GM12878 (cell line): Measurements from ENCODE around the gene JPH4.

Experiments
- FOS ChIP-seq: IDR thresholded peaks from 3 replicates; pipeline ENCODE4 v1.6.1; 2011; ENCODE audit warnings: borderline replicate concordance; ENCODE audit not compliant: insufficient read length; ENCODE audit errors: extremely low read depth
- FOXM1 ChIP-seq: IDR thresholded peaks from 2 replicates; pipeline ENCODE4 v1.6.1; 2012; ENCODE audit warnings: low read depth, mild to moderate bottlenecking, inconsistent platforms, low read length, moderate library complexity
- GABPA ChIP-seq: IDR thresholded peaks from 2 replicates; pipeline ENCODE4 v1.6.1; 2014; ENCODE audit warnings: antibody characterized with exemption, low read depth, mild to moderate bottlenecking, inconsistent platforms
- KDM1A ChIP-seq: fragments of 200-600 bp; sonication (generic); IDR thresholded peaks from 2 replicates; pipeline ENCODE4 v1.6.1; 2016; ENCODE audit warnings: borderline replicate concordance
- PAX8 ChIP-seq: fragments of 450-650 bp; IDR thresholded peaks from 2 replicates; pipeline ENCODE4 v1.6.1; 2017; ENCODE audit warnings: mild to moderate bottlenecking, moderate library complexity
- POLR2AphosphoS5 ChIP-seq: IDR thresholded peaks from 2 replicates; pipeline ENCODE4 v1.6.1; 2011; ENCODE audit warnings: mild to moderate bottlenecking, low read length, inconsistent platforms
- SMC3 ChIP-seq: IDR thresholded peaks from 2 replicates; pipeline ENCODE4 v1.6.1; 2011; ENCODE audit warnings: low read length, improper control_type of control experiment, borderline replicate concordance
- ZNF274 ChIP-seq: IDR thresholded peaks from one replicate; pipeline ENCODE4 v1.8.0; 2011; ENCODE audit not compliant: insufficient read length, insufficient read depth
- ZNF622 ChIP-seq: fragments of 450-650 bp; IDR thresholded peaks from 2 replicates; pipeline ENCODE4 v1.6.1; 2017; ENCODE audit warnings: mild to moderate bottlenecking, inconsistent platforms
- TF ChIP-seq, protein P1 (sequence below), 3 experiments: IDR thresholded peaks in 2 of 3; conservative IDR thresholded peaks in 1 of 3; 2 replicates each; pipeline ENCODE4 v1.5.1; 2011; ENCODE audit warnings: low read depth in 3 of 3, low read length in 3 of 3, mild to moderate bottlenecking in 3 of 3, control low read depth in 2 of 3, moderate library complexity in 2 of 3, inconsistent platforms in 1 of 3, mixed read lengths in 1 of 3; ENCODE audit not compliant: control insufficient read depth in 2 of 3, insufficient read depth in 1 of 3; ENCODE audit errors: extremely low read depth in 1 of 3
- TF ChIP-seq, protein P2 (sequence below): fragments of 450-650 bp; IDR thresholded peaks from 2 replicates; pipeline ENCODE4 v1.6.1; 2017; ENCODE audit warnings: mild to moderate bottlenecking, moderate library complexity
- TF ChIP-seq, protein P3 (sequence below): IDR thresholded peaks from 2 replicates; pipeline ENCODE4 v1.6.1; 2012; ENCODE audit warnings: low read depth, low read length, improper control_type of control experiment

DNA sequence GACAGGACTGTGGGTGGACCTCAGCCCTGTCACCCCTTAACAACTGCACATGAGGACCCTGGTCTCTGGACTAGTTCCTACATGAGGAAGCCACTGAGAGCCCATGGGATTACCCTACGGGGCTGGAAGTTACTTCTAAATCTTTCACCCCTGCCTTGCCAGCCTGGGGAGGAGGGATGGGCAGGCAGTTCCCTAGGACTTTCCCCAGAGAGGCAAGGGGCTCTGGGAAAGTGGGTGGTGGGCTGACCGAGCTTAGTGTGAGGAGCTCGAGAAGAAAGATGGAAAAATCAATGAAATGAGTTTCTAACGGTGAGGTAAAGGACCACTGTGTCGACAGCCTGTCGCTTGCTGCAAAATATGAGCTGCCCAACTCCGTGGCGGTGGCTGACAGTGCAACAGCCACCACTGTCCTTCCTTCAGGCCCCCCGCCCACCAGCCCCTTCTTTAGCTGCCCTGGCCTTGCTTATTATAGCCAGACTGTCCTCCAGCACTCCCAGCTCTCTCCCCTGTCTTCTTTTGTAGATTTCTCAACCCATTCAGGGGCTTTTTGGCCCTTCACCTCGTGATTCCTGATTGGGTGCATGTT, 32.0 kb downstream of the JPH4 start:
- TF ChIP-seq FOS, result no peak
- no peak for TF ChIP-seq KDM1A
- TF ChIP-seq SMC3, result no peak
- TF ChIP-seq, protein P1, sequence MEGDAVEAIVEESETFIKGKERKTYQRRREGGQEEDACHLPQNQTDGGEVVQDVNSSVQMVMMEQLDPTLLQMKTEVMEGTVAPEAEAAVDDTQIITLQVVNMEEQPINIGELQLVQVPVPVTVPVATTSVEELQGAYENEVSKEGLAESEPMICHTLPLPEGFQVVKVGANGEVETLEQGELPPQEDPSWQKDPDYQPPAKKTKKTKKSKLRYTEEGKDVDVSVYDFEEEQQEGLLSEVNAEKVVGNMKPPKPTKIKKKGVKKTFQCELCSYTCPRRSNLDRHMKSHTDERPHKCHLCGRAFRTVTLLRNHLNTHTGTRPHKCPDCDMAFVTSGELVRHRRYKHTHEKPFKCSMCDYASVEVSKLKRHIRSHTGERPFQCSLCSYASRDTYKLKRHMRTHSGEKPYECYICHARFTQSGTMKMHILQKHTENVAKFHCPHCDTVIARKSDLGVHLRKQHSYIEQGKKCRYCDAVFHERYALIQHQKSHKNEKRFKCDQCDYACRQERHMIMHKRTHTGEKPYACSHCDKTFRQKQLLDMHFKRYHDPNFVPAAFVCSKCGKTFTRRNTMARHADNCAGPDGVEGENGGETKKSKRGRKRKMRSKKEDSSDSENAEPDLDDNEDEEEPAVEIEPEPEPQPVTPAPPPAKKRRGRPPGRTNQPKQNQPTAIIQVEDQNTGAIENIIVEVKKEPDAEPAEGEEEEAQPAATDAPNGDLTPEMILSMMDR (IDR thresholded peaks at IDR 0.05 in 2 of 3, conservative IDR thresholded peaks at IDR 0.05 in 1 of 3; ENCODE audit: control insufficient read depth in 2 of 3, extremely low read depth in 1 of 3, insufficient read depth in 1 of 3, low read depth in 3 of 3, low read length in 3 of 3), result no peak
- no peak for TF ChIP-seq ZNF622
- no peak for TF ChIP-seq POLR2AphosphoS5
- TF ChIP-seq FOXM1, result no peak
- no peak for TF ChIP-seq GABPA
- no peak for TF ChIP-seq PAX8
- TF ChIP-seq, protein P2, sequence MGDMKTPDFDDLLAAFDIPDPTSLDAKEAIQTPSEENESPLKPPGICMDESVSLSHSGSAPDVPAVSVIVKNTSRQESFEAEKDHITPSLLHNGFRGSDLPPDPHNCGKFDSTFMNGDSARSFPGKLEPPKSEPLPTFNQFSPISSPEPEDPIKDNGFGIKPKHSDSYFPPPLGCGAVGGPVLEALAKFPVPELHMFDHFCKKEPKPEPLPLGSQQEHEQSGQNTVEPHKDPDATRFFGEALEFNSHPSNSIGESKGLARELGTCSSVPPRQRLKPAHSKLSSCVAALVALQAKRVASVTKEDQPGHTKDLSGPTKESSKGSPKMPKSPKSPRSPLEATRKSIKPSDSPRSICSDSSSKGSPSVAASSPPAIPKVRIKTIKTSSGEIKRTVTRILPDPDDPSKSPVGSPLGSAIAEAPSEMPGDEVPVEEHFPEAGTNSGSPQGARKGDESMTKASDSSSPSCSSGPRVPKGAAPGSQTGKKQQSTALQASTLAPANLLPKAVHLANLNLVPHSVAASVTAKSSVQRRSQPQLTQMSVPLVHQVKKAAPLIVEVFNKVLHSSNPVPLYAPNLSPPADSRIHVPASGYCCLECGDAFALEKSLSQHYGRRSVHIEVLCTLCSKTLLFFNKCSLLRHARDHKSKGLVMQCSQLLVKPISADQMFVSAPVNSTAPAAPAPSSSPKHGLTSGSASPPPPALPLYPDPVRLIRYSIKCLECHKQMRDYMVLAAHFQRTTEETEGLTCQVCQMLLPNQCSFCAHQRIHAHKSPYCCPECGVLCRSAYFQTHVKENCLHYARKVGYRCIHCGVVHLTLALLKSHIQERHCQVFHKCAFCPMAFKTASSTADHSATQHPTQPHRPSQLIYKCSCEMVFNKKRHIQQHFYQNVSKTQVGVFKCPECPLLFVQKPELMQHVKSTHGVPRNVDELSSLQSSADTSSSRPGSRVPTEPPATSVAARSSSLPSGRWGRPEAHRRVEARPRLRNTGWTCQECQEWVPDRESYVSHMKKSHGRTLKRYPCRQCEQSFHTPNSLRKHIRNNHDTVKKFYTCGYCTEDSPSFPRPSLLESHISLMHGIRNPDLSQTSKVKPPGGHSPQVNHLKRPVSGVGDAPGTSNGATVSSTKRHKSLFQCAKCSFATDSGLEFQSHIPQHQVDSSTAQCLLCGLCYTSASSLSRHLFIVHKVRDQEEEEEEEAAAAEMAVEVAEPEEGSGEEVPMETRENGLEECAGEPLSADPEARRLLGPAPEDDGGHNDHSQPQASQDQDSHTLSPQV, result no peak
- TF ChIP-seq, protein P3, sequence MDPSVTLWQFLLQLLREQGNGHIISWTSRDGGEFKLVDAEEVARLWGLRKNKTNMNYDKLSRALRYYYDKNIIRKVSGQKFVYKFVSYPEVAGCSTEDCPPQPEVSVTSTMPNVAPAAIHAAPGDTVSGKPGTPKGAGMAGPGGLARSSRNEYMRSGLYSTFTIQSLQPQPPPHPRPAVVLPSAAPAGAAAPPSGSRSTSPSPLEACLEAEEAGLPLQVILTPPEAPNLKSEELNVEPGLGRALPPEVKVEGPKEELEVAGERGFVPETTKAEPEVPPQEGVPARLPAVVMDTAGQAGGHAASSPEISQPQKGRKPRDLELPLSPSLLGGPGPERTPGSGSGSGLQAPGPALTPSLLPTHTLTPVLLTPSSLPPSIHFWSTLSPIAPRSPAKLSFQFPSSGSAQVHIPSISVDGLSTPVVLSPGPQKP, result no peak
- TF ChIP-seq ZNF274, result no peak
